Bladder microvascular endothelial cell (primary cell): ENCODE data around the gene ADAM12. TPM values are rescaled to one million over a fixed set of nuclear protein-coding genes. Genes with fewer than 3 reads are reported as not detected.

ENCODE experiments used
- total RNA-seq: library from RNA; depleted of rRNA; stranded (reverse); fragments of >200 nt; gene quantifications from 2 replicates; pipeline ENCODE4 v1.2.3, GENCODE V29; 2014

Gene ADAM12, protein sequence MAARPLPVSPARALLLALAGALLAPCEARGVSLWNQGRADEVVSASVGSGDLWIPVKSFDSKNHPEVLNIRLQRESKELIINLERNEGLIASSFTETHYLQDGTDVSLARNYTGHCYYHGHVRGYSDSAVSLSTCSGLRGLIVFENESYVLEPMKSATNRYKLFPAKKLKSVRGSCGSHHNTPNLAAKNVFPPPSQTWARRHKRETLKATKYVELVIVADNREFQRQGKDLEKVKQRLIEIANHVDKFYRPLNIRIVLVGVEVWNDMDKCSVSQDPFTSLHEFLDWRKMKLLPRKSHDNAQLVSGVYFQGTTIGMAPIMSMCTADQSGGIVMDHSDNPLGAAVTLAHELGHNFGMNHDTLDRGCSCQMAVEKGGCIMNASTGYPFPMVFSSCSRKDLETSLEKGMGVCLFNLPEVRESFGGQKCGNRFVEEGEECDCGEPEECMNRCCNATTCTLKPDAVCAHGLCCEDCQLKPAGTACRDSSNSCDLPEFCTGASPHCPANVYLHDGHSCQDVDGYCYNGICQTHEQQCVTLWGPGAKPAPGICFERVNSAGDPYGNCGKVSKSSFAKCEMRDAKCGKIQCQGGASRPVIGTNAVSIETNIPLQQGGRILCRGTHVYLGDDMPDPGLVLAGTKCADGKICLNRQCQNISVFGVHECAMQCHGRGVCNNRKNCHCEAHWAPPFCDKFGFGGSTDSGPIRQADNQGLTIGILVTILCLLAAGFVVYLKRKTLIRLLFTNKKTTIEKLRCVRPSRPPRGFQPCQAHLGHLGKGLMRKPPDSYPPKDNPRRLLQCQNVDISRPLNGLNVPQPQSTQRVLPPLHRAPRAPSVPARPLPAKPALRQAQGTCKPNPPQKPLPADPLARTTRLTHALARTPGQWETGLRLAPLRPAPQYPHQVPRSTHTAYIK
- total RNA-seq, result 0.16 and 0.63 TPM in 2 replicates

DNA sequence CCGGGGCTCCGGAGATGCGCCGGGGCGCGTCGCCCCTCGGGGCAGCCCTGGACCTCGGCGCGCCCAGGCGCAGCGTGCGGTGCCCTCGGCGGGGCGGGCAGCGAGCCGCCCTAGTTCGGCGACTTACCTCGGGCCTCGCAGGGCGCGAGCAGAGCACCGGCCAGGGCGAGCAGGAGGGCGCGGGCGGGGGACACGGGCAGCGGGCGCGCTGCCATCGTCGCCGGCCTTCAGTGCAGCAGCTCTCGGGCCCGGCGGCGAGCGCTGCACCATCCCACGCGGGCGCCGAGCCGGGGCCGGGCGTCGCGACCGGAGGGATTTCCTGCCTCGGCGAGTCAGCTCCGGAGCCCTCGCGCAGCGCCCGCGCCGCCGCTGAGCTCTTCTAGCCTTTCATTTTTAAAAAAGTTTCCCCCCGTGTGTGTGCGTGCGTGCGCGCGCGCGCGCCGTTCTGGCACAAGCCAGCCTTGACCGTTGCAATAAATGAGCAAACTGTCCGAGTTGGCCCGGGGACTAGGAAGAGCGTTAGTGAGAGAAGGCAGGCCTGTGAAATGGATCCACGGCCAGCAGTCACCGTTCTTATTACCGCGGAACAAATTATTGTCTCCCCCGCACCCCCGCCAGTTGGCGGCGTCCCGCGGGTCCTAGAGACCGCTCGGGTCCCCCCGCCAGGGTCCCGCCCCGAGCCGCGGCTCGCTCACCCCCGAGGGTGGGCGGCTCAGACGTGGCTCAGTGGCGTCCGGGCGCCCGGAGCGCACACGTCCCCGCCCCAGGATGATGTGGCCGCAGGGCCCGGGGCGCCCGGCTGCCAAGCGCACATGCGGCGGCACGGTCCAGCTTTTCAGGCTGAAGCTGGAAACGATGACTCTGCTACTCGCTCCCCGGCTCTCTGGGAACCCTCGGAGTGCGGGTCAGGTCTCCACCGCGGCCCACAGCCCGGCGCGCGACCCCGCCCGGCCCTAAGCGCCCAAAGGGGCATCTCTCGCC is at the start of gene ADAM12:
ADAM12 (minus strand) TSS at position 547 of the 981 bp plus-strand sequence; CDS start at position 215, 332 bp downstream.

